Stimulated activated CD4-positive, alpha-beta T cell treated with anti-CD3 and anti-CD28 coated beads, Interleukin-4, amount 100 ng/mL, for 48 hours (primary cell): ENCODE data around the gene CCDC88C.
"Not testable (repeated sequence)": the region's sequence is repeated elsewhere in the genome, so short reads cannot be mapped to it uniquely, and the experiment has no call there.

Experiments
- DNase-seq, 2 donors: peaks; one replicate each; pipeline ENCODE4 v3.0.0-alpha.2; 2020; ENCODE audit warnings: low read depth in 2 of 2

Gene CCDC88C

DNA sequence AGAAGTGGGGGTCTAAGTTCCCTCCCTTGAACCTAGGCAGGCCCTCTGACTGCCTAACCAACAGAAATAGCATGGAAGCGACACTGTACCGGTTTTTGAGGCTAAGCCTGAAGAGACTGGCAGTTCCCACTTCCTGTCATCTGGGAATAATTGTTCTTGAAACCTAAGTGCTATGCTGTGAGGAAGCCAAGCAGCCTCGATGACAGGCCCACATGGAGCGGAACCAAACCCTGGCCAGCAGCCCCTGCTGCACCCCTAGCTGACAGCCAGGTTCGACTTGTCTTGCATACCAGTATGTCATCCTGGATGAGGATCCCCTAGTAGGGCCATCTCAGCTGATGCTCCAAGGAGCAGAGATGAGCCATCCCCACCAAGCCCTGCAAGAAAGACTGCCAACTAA is 166.7 kb downstream of the CCDC88C start:
- DNase-seq = no peak

DNA sequence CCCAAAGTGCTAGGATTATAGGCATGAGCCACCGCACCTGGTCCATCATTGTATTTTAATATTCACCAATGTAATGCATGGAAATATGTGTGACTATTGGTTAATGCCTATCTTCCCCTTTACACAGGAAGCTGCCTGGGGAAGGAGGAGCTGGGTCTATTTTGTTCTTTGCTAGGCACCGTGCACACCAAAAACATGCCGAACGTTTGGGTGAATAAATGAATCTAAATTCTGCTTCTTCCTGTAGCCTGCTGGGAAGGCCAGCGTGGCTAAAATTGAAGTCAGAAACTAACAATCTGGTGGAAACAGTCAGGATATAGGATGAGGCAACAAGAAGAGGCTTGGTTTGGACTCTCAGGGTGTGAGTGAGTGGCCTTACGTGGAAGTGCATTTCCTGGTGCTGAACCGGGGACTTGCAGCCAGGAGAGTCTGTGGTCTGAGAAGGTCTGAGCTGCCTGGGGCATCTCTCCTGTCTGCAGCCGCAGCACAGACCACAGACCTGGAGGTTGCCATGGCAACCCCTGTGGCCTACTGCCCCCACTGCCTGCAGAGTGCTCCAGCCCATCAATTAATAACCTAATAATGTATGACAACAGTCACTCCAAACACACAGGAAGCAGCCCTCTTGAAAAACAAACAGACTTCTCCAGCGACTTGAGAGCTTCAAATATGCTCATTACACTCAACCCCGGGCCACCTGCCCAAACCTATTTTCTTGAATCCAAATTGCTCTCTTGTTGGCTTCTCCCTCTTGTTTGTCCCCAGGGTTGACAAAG is 167.6 kb downstream of the CCDC88C start:
- no peak for DNase-seq

DNA sequence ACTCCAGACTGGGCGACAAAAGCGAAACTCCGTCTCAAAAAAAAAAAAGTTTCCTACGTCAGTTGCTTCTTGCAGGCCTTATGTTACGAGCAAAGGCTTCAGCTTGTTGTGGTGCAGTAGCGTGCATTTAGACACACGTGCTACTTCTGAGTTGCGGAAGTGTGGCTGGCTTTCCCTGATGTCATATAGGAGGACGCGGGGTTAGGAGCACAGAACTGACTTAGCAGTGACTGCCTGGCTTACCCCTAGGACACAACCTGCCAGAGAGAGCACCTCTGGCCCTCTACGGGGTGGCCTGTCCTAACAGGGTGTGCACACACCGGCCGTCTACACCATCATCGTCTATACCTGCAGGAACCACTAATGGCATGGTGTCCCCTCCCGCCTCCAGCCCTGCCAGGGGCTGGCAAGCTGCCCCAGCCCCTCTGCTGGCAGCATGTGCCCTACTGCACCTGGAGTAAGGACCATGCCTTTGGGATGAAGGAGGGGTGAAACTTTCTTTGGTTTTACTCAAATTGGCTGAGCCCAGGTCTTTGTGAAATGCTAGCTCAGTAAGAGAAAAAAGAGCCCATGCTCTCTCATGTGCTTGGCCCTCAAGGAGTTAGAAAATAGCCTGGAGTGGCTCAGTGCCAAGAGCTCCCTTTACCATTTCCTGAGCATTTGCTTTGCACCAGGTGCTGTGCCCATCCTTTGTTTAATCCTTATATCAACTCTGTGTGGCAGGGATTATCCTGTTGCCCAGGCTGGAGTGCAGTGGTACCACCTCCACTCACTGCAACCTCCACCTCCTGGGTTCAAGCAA is 171.4 kb downstream of the CCDC88C start:
- peak in 1 of 2 donors; percentile 65 for DNase-seq

DNA sequence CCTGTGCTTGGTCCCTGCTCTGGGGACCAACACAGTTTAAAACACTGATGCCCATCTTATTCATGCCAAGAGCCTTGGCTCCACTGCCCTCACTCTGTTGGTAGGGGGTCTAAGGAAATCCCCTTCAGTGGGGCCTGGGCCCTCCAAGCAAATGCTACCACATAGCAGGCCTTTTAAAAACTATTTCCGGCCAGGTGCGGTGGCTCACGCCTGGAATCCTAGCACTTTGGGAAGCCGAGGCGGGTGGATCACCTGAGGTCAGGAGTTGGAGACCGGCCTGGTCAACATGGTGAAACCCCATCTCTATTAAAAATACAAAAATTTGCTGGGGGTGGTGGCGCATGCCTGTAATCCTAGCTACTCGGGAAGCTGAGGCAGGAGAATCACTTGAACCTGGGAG is 172.0 kb downstream of the CCDC88C start:
- not testable (repeated sequence) for DNase-seq

DNA sequence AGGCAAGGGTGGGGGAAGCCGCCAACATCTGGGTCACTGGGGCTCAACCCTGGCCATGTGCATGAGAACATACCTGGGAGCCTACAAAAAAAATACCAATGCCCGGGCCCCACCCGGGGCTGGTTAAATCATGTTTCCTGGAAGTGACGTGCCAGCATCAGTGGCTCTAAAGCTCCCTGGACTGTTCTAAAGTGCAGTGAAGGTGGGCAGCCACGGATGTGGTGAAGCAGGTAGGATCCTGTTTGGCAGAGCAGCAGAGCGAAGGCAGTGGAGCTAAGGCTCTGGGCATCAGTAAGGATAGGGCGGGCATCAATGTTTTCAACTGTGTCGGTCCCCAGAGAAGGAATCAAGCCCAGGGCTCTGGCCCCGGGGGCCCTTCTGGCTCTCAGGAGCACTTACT is 172.6 kb downstream of the CCDC88C start:
- peak in 1 of 2 donors; percentile 52 for DNase-seq

DNA sequence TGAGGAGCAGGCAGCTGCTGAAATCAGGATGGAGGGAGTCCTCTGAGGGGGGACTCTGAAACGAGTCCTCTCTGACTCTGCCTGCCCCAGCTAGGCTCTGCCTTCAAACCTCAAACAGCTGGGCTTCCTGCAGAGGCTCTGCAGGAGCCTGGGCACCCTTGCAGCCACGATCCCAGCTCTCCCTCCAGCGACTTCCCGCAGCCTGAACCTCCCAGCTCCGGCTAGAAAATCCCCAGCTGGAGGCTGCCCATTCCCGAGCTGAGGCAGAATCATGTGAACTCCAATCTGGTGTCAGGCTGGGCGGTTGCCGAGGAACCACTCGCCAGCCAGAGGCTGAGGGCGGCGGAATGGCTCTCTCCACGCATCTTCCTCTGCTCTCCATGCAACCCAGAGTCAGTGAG is 173.1 kb downstream of the CCDC88C start, which contains the start of gene GPR68:
Gene GPR68 (minus strand): TSS at position 204 of the 401 bp plus-strand sequence. CDS start 9,654 bp downstream, outside the sequence.
- DNase-seq = no peak

DNA sequence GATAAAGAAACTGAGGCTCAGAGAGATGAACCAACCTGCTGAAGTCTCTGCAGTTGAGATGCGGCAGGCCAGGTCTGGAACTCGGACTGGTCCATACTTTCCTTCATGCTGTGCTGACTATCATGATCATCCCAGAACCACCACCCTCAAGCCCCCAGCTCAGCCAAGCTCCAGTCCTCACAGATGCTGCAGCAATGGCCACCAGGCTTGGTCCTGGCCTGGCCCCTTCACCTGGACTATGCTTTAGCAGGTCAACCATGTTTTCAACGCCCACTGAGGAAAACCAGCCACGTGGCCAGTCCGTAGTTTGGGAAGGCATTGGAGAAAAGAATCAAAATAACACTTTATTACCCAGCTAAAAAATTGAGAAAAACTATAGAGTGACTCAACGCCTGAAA is 174.5 kb downstream of the CCDC88C start:
- no peak for DNase-seq

DNA sequence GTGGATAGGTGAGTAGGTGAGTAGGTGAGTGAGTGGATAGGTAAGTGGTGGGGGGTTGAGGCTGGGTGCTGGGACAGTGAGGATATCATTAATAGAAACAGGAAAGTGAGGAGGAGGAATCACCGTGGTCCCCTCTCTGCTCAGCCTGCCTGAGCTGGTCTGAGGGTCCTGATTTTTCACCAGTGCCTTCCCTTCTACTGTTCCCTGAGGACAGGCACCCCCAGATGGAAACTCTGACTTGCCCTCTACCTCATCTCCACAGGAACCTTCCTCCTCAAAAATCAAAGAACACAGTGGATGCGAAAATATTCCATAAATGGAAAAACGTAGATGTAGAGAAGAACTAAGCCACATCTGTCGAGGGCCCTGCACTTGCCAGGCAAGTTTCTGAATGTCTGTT is 175.0 kb downstream of the CCDC88C start:
- no peak for DNase-seq

DNA sequence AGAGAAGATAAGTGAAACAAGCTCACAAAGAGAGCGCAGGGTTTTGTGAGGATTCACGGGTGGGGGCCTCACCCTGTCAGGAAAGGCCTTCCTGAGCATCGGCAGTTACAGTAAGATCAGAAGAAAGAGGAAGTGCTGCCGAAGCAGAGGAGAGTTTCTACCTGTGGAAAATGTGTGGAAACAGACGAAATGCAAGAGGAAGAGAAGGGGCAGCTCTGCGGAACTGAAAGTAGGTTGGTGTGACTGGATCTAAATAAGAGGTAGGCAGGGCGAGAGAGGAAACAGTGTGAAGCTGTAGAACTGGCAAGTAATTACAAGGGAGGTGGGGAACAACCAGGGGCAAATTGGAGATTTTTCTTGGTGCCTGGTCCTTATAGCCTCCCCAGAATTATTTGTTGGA is 175.8 kb downstream of the CCDC88C start:
- DNase-seq = no peak

DNA sequence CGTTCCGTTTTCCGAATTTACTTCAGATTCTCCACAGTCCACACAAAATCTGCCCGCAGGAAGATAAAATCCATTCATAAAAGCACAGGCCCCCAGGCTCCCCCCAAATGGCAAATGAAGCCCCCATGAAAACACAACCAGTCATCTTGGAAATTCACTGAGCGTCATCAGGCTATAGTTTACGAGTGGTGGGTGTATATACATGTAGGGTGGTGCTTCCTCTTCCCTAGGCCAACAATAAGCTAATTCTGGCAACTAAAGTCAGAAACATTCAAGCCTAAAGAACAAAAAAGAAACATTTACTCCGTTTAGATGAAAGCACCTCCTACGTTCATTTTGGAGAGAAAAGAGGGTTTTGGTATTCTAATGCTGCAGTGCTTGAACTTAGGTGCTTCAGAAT is 179.0 kb downstream of the CCDC88C start:
- DNase-seq = no peak

DNA sequence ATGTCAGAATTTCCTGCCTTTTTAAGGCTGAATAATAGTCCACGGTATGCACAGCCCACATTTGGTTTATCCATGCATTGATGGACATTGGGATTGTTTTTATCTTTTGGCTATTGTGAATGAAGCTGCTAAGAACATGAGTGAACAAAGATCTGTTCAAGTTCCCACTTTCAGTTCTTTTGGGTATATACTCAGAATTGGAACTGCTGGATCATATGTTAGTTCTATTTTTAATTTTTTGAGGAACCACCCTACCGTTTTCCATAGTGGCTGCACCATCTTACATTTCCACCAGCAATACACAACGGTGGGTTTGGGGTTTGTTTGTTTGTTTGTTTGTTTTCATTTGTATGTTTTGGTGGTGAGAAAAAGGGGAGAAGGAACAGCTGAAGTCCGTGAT is 179.5 kb downstream of the CCDC88C start:
- DNase-seq = no peak

DNA sequence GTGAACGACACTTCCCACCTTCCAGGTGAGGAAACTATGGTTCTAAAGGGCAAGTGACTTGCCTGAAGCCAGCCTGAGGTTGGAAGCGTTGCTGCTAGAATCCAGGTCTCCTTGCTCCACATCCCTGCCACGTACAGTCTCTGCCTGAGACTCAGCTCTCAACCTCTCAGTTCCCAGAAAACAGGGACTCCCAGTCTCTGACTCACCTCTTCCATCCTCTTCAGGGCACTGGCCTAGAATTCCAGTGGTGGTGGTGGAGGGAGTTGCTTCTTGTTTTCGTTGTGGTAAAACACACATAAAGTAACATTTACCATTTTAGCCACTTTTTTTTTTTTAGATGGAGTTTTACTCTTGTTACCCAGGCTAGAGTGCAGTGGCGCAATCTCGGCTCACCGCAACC is 180.4 kb downstream of the CCDC88C start:
- no peak for DNase-seq

DNA sequence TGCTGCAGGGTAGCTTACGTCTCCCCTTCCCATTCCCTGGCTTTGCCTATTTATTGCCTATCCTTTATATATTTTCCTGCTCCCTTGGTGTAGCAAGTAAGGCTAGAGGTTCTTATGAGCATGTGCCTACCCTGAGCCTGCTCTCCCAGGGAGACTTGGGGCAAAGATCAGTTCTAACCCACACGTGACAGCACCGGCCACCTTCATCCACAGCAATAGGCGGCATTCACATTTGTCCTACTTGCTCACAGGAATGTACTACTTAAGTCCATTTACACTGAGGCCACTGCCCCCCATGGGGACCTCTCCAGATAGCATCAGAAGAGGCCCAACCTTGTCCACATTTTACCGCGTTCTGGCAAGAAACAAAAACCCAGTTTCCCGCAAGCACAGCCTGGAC is 181.8 kb downstream of the CCDC88C start:
- no peak for DNase-seq

DNA sequence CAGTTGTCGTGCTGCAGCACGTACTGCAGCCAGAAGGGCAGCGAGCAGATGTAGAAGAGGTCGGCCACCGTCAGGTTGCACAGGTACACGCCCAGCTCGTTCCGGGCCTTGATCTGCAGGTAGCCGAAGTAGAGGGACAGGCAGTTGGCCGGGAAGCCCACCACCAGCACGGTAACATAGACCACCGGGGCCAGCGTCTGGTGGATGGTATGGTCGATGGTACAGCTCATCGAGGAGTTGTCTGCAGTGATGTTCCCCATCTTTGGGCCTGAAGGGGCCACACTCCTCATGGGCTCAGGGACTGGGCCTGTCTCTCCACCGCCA is 182.9 kb downstream of the CCDC88C start:
- no peak for DNase-seq

DNA sequence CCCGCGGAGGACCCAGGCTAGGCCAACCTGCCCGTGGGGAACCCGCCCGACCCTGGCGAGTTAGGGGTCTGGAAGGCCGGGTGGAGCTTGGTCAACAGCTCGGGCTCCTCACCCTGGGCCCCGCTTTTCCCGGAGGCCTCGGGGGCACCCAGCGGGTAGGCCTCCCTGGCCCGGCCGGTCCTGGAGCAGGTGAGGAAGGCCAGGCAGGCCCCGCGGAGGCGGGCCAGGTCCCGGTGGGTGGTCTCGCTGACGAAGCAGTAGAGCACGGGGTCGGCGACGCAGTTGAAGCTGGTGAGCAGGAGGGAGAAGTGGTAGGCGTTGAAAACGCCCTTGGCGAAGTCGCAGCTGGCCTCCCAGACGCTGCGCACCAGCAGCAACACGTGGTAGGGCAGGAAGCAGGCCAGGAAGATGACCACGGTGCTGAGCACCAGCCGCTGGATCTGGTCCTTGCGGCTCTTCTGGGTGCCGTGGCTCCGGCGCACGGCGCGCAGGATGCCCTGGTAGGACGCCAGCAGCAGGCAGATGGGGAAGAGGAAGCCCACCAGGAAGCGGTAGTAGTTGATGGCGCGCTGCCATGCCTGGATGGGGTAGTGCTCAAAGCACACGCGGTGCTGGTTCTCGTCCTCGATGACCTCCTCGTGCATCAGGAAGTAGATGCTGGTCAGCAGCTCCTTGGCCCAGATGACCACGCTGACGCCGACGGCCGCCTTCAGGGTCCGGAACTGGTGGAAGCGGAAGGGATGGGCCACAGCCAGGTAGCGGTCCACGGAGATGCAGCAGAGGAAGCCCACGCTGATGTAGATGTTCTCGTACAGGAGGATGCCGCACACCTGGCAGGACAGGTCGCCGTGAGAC is 183.5 kb downstream of the CCDC88C start:
- no peak for DNase-seq

DNA sequence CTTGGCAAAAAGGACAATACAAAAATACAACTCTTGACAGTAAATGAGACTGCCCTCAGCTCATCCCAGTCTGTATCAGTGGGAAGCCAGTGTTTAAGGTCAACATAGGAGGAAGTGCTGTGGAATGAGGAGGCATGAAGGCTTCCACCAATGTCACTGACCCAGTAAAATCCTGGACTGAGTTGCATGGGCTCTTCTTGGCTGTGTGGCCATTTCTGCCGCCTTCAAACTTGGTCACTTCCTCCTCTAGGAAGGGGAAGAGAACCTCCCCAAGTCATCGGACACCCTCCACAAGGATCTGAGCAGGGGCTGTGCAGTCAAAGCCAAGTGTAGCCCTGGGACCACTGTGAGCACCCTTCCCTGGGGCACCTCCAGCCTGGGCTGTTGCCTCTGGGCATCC is 185.0 kb downstream of the CCDC88C start:
- DNase-seq = no peak

DNA sequence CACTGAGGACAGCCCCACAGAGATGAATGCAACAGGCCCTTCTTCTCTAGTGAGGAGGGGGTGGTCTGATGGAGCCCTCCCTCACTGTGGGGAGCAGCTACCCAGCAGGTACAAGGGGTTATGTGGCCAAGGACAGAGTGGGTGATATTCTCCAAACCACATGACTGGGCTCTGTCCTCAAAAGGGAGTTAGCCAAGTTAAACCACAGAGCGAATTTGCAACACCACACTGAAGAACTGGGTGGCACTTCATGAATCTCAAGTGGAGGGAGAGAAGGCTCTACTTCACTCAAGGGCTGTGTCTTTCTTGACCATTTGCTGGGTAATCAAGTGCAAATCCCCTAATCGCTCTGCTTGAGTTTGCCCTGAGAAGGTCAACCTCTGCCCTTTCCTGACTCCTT is 185.6 kb downstream of the CCDC88C start:
- no peak for DNase-seq

DNA sequence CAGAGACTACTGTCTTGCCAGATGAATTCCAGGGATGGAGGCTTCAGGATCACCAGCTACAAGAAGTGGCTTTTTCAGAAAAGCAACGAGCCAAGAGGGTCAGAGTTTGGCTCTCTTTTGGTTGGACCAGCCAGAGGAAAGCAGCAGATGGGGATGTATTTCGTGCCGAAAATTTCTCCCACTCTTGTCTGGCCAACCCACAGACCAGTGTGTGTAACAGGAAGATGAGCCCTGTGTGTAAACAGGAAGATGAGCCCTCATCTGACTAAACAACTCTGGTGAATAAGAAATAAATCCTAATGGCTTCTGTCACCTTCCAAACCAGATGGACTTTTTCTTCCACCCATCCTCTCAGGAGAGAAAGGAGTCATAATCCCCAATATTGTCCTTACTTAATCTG is 186.2 kb downstream of the CCDC88C start:
- no peak for DNase-seq

DNA sequence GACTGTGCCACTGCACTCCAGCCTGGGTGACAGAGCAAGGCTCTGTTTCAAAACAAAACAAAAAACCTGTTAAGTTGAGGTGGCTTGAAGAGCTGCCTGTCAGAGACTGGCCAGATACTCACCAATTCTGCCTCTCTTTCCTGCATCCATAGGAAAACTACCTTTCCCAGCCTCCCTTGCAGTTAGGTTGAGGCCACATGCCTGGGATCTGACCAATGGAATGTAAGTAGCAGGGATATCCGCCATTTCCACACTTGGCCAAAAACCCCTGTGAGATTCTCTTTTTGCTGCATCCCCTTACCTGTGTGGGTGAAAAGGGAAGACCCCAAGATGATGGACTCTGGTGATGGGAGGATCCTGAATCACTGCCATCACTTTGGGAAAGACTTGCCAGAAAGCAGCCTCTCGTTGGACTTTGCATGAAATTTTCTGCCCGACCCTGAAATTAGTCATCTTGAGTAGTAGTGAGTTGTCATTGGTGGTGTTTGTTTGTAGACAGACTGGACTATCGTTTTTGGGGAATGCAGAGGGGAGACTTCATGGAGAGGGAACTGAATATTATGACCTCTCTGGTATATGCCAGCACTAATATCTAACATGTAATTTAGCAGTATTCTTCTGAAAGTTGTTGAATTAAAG is 187.1 kb downstream of the CCDC88C start:
- DNase-seq = no peak

DNA sequence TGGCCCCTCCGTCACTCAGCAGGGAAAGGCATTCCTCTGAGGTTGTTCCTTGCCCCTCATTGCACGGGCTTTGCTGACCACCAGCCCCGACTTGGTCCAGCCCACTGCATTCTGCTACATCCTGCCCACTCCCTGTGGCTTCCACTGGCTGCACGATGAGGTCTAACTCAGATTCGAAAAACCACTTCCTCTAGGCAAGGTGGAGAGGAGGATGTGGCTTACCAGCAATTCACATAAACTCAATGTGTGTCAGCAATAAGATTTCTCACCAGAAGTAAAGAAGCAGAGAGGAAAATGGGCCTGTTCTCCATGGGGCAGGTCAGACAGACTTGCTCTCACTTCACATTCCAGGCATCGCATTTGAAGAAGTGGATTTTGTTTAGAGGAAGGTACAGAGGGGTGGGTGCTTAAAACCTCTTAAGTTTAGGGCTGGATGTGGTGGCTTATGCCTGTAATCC is 187.8 kb downstream of the CCDC88C start:
- DNase-seq = peak in 1 of 2 donors; percentile 39

DNA sequence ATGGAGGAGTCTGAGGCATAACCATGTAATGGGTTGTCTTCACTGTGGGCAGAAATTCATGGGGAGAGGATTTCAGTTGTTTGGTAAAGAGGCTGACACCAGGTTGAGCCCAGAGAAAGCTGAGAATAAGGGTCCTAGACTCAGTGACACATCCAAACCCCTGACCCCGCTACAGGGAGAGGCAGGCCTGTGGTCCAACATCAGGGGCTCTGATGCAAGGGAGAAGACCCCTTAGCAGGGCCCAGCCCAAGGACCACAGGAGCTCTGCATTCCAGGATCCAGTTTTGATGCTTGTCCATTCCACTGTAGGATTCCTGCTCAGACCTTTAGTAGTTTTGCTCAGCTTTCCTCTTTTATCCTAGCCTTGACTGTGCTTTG is 188.6 kb downstream of the CCDC88C start:
- no peak for DNase-seq
